PFSK-1 (cell line): ENCODE results near the gene LAMA1.

ENCODE experiments used
- FOXP2 ChIP-seq: optimal IDR thresholded peaks from 2 replicates; pipeline ENCODE3; 2011; ENCODE audit warnings: borderline replicate concordance, control low read depth, inconsistent platforms; ENCODE audit not compliant: insufficient read depth; ENCODE audit errors: extremely low read length, extremely low read depth
- POLR2AphosphoS5 ChIP-seq: IDR thresholded peaks from 2 replicates; pipeline ENCODE4 v1.6.1; 2012; ENCODE audit warnings: low read depth, mild to moderate bottlenecking, control low read depth, low read length, moderate library complexity
- REST ChIP-seq, 2 experiments: IDR thresholded peaks; 2 replicates each; pipeline versions ENCODE4 v1.6.1 to v1.8.0; 2011 to 2012; ENCODE audit warnings: low read depth in 2 of 2, low read length in 2 of 2, control low read depth in 1 of 2, inconsistent platforms in 1 of 2, mild to moderate bottlenecking in 1 of 2, moderate library complexity in 1 of 2; ENCODE audit not compliant: insufficient read depth in 1 of 2
- TAF1 ChIP-seq: IDR thresholded peaks from 2 replicates; pipeline ENCODE4 v1.6.1; 2012; ENCODE audit warnings: low read length, control low read depth, borderline replicate concordance; ENCODE audit not compliant: insufficient read depth

DNA sequence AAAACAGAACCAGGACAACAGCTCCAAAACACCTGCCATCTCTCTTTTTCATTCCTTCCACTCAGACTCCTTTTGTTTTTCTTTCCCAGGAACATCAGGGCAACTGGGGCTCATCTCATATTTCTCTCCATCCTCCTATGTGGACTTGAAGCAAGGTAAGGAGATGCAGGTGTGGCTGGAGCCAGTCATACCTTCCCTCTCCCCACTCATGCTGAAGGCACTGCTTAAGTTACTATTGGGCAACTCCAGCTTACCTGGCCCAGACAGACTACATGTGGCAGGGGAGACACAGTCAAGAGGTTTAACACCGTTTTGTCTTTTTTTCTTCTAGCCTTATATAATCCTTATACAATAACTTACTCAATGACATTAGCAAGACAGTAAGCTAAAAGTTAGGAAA, 38.4 kb downstream of the LAMA1 start:
- TF ChIP-seq POLR2AphosphoS5: no peak
- no peak for TF ChIP-seq REST (IDR thresholded peaks at IDR 0.05; ENCODE audit: insufficient read depth in 1 of 2, low read depth in 2 of 2, low read length in 2 of 2)
- TF ChIP-seq TAF1: no peak
- TF ChIP-seq FOXP2: no peak
